GM18511 (cell line): ENCODE data around the gene ZNF684.
"Not testable (repeated sequence)": the region's sequence is repeated elsewhere in the genome, so short reads cannot be mapped to it uniquely, and the experiment has no call there.

Experiments used
- ATAC-seq: cut with Tn5 transposase; IDR thresholded peaks from one replicate; pipeline ENCODE4 v1.9.1; 2021; ENCODE audit warnings: mild to moderate bottlenecking, moderate library complexity; ENCODE audit not compliant: unreplicated experiment

Gene ZNF684

GRCh38 chr1:40531381-40532061 is at the start of gene ZNF684:
ZNF684 (plus strand) TSS chr1:40531637; CDS start chr1:40533167, 1,530 bp downstream.
- ATAC-seq = peak; percentile 95

DNA sequence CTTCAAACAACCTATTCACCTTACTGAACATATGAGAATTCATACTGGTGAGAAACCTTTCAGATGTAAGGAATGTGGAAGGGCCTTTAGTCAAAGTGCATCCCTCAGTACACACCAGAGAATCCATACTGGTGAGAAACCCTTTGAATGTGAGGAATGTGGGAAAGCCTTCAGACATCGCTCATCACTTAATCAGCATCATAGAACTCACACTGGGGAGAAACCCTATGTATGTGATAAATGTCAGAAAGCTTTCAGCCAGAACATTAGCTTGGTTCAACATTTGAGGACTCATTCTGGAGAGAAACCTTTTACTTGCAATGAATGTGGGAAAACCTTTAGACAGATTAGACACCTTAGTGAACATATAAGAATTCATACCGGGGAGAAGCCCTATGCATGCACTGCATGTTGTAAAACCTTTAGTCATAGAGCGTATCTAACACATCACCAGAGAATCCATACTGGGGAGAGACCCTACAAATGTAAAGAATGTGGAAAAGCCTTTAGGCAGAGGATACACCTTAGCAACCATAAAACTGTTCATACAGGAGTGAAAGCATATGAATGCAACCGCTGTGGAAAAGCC is 36.0 kb upstream of the ZNF684 start:
- no peak for ATAC-seq

GRCh38 chr1:40502651-40503050 is 28.8 kb upstream of the ZNF684 start:
- ATAC-seq = not testable (repeated sequence)

DNA sequence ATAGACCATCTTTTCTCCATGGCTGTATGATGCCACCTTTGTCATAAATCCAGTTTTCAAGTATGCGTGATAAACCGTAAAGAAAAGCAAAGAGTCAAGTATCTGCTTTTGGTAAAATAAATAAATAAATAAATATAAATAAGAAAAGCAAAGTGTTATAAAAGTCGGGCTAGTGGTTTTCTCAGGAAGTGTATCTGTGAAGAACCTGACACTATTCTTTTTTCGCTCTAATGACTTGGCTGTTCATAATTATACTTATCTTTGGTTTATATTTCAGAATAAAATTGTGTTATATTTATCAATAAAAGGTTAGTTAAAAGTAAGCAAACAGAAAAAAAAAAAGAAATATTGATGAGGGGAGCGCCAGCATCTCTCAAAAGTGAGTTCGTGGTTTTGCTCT is 23.5 kb upstream of the ZNF684 start:
- no peak for ATAC-seq

DNA sequence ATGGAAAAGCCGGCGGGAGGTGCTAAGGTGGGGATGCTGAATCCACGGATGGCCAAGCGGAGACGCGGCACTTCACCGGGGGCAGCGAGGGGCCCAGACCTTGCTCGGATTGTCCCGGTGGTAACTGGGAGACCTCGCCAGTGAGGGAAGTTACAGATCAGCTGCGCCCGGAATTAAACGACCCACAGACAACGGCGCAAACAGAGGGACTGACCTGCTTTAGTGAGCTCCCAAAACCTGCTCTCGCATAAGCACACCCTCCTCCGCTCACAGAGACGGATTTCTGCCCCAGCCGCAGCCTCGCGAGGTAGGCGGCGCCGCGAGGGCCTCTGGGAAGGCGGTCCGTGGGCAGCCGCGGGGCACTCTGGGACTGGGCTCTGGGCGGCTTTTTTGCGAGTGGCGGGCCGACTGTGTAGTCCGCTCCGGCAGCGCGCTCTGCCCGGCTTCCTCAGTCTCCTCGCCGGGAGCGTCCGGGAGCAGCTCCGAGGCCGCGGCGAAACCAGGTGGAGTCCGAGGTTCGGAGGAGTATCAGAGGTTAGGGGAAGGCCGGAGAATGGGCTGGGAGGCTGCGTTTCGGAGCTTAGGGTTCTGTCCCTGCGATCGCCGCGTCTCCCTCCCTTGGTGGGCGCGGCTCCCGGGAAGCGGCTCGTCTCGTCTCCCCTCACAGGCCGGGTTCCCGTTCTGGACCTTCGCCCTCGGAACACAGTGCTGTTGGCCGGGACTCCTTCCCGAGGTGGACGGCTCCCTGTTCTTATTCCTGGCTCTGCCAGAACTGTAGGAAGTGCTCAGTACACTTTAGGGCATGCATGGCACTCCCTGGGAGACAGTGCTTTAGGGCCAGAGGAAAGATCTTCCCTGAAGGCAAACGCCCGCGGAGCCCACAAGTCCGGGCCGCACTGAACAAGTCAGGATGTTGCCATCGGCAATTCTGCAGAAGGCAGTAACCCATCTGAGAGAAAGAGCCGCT is 22.8 kb upstream of the ZNF684 start, which contains the start of gene EXO5:
EXO5 (plus strand) TSS at position 393 of the 967 bp plus-strand sequence. CDS start 5,778 bp downstream, outside the sequence.
- ATAC-seq = peak; percentile 95

DNA sequence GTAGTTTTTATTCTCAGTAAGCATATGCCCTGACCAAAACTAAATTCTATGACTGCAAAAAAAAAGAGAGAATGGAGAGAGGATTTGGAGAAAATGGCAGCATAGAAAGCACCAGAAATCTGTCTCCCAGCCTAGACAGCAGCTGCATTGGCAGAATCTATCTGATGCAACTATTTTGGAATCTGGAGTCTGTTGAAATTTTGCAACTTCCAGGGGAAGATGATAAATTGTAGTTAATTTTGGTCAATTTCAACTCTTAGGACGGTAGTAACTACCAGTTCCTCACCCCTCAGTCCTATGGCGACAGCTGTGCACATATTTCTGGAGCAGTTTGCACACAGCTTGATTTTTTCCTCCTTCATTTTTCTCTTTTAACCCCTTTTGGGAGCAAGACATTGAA is 11.9 kb upstream of the ZNF684 start:
- no peak for ATAC-seq

DNA sequence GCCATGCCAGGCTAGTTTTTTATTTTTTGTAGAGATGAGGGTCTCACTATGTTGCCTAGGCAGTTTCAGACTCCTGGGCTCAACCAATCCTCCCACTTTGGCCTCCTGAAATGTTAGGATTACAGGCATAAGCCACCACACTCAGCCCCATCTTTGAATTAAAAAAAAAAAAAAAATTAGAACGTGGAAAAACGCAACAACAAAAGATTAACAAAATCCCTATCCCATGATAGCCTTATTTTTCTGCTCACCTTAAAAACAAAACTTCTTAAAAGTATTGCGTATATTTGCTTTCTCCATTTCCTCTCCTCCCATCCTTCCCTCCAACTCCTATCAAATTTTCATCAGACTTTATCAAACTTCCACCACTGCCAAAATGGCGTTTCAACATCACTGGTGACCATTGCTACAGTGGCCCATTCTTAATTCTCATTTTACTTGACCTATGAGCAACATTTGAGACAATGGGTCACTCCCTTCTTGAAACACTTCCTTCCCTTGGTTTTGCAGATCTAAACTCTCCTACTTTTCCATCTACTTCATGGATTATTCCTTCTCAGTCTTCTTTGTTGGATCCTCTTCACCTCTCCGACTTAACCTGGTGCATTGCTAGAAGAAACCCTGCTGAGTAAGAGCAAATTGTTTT is 579 bp upstream of the ZNF684 start:
- no peak for ATAC-seq

DNA sequence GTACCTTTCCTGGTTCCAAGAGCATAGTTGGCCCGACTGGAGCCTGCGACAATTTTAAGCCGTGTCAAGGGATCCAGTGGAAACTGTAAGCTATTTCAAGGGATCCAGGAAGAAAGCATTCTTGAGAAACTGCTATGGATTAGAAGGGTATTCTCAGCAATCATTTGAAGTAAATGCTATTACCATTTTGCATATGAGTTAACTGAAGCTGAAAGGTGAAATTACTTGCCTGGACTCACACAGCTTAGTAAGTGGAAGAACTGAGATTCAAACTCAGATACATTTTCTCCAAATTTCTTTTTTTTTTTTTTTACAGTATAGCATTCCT is 589 bp downstream of the ZNF684 start:
- no peak for ATAC-seq

GRCh38 chr1:40532844-40533424 is 1.5 kb downstream of the ZNF684 start:
- ATAC-seq = no peak

- ATAC-seq = no peak
These were observed 3.2 kb downstream of the ZNF684 start for GRCh38 chr1:40534589-40534988.

- no peak for ATAC-seq
These were observed 4.3 kb downstream of the ZNF684 start for GRCh38 chr1:40535732-40536131.

- no peak for ATAC-seq
These were observed 7.9 kb downstream of the ZNF684 start for GRCh38 chr1:40539338-40539737.

- ATAC-seq = no peak
These were observed 15.5 kb downstream of the ZNF684 start for GRCh38 chr1:40546957-40547356.

- ATAC-seq = no peak
These were observed 21.6 kb downstream of the ZNF684 start for GRCh38 chr1:40553017-40553416.

DNA sequence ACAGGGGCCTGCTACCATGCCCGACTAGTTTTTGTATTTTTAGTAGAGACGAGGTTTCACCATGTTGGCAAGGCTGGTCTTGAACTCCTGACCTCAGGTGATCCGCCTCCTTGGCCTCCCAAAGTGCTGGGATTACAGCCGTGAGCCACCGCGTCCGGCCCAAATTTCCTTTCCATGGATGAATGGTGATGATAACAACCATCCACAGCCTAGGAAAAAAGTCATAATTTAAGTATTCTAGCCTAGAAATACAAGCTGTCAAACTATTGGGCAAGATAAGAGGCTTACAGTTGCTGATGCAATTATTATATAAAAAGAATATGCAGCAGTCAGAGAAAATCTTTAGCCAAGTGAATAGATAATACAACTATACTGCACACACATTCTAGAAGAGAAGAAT is 23.4 kb downstream of the ZNF684 start:
- not testable (repeated sequence) for ATAC-seq

GRCh38 chr1:40556121-40556520 is 24.7 kb downstream of the ZNF684 start:
- ATAC-seq = no peak

DNA sequence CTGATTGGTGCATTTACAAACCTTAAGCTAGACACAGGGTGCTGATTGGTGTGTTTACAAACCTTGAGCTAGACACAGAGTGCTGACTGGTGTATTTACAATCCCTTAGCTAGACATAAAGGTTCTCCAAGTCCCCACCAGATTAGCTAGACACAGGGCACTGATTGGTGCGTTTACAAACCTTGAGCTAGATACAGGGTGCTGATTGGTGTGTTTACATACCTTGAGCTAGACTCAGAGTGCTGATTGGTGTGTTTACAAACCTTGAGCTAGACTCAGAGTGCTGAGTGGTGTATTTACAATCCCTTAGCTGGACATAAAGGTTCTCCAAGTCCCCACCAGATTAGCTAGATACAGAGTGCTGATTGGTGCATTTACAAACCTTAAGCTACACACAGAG is 26.8 kb downstream of the ZNF684 start:
- ATAC-seq = not testable (repeated sequence)

DNA sequence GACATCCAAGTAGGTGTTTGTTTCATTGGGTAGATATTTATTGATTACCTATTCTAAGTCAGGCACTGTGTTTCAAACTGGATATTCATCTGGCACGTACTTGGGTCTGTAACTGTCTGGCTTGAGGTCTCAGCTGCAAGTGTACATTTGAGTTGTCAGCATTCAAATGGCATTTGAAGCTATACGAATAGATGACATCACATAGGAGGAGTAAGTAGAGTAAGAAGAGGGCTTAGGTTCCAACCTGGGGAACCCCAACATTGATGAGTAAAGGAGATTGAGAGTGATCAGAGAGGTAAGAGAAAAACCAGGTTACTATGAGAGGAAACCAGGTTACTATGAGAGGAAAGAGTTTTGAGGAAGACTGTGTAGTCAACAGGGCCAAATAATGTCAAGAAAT is 30.7 kb downstream of the ZNF684 start:
- no peak for ATAC-seq

- no peak for ATAC-seq
These were observed 31.8 kb downstream of the ZNF684 start for GRCh38 chr1:40563266-40563665.

DNA sequence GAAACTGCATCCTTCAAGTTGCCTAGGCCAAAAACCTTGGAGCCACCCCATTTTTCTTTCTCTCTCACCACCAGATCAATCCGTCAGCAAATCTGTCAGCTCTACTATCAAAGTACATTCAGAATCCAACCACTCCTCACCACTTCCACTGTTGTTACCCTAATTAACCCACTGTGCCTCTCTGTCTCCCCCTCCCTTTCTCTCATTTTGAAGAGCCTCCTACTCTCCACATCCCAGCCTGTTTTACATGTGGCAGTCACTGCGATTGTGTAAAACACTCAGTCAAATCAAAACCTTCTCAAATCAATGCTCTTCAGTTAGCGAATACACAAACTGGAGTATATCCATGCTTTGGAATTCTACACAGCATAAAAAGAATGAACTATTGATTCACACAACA is 33.1 kb downstream of the ZNF684 start:
- no peak for ATAC-seq

DNA sequence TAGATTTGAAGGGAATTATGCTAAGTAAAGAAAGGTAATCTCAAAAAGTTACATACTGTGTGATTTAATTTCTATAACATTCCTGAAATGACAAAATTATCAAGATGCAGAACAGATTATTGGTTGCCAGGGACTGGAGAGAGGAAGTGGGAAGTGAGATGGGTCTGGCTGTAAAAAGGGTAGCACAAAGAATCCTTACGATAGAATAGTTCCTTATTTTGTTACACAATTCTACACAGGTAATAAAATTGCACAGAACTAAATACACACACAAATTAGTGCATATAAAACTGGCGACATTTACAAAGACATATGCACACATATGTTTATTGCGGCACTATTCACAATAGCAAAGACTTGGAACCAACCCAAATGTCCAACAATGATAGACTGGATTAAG is 33.5 kb downstream of the ZNF684 start:
- no peak for ATAC-seq
